NCI-H82 treated with DMSO at 0.1 percent for 48 hours (cell line): Measurements from ENCODE around the gene MRPL55.
A peak's percentile ranks its signal among the peaks of the same experiment; 100 is the strongest.

Experiments used
- DNase-seq: peaks from one replicate; lab custom pipeline; 2025; ENCODE audit not compliant: unreplicated experiment; lab: John Stamatoyannopoulos, UW

MRPL55 gene

DNA sequence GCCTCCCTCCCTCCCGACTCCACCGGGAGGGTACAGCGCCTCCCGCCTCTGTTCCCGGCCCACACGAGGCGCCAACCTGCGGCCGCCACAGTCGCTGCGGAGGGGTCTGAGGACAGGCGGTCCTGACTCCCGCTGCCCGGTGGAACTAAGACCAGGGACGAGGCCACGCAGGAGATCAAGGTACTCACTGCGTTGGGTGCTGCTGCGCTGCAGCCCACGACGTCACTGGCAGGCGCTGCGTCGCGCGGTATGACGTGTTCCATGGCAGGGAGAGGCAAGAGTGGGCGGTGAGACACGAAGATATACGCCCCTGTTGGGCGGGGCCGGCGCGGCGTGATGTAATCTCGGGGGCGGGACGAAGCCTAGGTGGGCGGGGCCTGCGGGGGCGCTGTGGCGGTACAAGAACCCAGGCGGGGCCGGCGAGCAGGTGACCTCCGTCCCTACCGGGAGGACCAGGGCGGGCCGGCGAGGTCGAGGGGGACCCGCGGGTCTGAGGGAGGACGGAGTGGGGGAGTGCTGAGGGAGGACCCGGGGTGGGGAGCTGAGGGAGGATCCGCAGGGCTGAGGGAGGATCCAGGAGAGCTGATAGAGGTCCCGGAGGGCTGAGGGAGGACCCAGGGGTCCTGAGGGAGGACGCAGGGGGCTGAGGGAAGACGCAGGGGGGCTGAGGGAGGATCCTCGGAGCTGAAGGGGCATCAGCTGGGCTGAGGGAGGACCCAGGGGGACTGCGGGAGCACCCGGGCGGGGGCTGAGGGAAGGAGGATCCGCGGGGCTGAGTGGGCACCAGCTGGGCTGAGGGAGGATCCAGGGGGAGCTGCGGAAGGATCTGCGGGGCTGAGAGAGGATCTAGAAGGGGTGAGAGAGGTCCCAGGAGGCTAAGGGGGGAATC lies at the start of gene MRPL55:
Gene MRPL55 (minus strand): TSS at position 227 of the 889 bp plus-strand sequence. CDS start 1,039 bp downstream, outside the sequence.
- DNase-seq, result peak; percentile 87

- no peak for DNase-seq
These were observed 49.3 kb upstream of the MRPL55 start for GRCh38 chr1:228158151-228159007.

DNA sequence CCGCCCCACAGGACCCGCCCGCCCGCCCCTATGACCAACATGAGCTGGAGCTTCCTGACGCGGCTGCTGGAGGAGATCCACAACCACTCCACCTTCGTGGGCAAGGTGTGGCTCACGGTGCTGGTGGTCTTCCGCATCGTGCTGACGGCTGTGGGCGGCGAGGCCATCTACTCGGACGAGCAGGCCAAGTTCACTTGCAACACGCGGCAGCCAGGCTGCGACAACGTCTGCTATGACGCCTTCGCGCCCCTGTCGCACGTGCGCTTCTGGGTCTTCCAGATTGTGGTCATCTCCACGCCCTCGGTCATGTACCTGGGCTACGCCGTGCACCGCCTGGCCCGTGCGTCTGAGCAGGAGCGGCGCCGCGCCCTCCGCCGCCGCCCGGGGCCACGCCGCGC lies 48.6 kb upstream of the MRPL55 start:
- DNase-seq, result no peak

GRCh38 chr1:228156941-228157728 lies 48.0 kb upstream of the MRPL55 start:
- DNase-seq, result no peak

GRCh38 chr1:228156515-228156881 lies 47.4 kb upstream of the MRPL55 start:
- DNase-seq, result no peak

DNA sequence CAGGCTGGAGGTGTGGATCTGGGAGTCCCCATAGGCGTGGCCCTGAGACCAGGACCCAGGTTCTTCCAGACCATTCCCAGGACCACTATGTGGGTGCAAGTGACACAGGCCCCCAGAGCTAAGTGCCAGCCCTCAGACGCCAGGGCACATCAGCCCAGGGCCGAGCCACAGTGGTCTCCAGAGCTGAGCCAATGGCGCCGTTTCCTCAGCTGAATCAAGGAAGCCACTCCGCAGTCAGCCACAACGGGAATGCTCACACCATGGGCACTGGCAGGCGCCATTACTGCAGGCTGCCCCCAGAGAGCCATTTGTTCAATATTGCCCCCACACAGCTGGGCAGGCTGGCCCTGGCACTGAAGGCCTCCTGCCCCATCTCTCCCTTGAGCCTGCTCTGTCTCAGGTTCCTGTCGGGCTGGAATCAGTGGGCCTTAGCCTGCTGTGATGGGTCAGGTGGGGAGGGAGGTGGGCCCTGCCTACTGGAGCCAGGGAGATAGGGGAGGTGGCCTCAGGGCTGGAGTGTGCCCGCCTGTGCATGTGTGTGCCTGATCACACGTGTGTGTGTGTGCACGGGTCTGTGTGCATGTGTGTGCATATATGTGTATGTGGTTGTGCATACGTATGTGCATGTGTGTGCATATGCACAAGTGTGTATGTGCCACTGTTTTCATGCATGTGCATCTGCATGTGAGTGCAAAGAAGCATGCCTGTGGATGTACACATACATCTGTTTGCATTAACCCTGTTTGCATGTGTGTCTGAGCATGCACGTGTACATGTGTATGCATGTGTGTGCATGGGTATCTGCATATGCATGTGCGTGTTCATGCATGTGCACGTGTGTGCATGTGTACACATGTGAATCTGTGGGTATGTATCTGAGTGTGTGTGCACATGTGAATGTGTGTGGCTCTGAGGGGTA lies 46.8 kb upstream of the MRPL55 start:
- DNase-seq, result no peak

- DNase-seq, result no peak
These were observed 45.8 kb upstream of the MRPL55 start for GRCh38 chr1:228154670-228155571.

- DNase-seq, result no peak
These were observed 45.0 kb upstream of the MRPL55 start for GRCh38 chr1:228154021-228154669.

DNA sequence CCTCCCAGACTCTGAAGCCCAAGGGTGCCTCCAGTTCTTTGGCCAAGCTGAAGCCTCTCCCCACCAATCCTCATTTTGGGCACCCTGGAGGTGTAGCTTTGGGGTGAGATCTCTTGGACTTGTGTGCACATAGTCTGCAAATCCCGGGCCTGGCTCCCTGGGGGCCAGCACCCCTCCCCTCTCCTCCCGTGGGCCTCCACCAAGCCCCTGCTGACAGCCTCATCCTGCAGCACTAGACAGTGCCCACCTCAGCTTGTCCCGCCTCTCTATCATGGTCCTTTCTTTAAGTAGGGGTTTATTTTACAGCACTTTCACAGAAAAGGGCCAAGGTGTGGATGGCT lies 43.8 kb upstream of the MRPL55 start:
- DNase-seq, result no peak

- DNase-seq, result no peak
These were observed 43.2 kb upstream of the MRPL55 start for GRCh38 chr1:228152097-228152917.

GRCh38 chr1:228151180-228151925 lies 42.3 kb upstream of the MRPL55 start:
- no peak for DNase-seq

- DNase-seq, result no peak
These were observed 41.5 kb upstream of the MRPL55 start for GRCh38 chr1:228150461-228151179.

- DNase-seq, result no peak
These were observed 41.0 kb upstream of the MRPL55 start for GRCh38 chr1:228150120-228150460.

DNA sequence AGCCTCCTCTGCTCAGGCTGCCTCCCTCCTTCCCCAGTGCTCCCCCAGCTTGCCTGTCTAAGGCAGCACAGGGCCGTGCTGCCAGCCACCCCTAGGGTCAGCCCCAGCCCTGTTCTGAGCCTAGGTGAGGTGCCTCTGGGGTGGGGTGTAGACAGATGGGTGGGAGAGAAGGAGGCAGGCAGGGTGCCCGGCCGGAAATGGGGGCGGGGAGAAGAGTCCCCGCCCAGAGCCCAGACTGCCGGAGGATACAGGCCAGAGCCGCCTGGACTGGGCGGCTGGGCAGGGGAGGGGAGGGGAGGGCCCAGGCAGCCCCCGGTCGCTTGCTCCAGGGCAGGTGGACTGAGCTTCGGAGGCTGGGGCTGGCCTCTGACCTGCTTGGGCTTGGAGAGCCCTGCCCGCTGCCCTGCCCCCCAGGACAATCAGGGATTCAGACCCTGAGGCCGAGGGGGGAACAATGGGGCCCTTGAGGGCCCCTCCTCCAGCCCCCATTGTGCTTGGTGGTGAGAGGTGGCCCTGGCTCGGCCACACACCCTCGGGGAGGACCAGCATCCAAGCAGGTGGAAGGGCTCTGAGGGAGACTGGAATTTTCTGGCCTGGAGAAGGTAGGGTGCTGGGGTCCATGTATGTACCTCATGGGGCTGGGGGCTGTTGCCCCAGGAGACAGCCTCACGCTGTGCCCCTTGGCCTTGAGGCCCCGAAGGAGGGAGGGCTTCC lies 40.5 kb upstream of the MRPL55 start, which contains the start of gene GJC2:
Gene GJC2 (plus strand): TSS at position 525 of the 714 bp plus-strand sequence. CDS start 7,829 bp downstream, outside the sequence.
- DNase-seq, result peak; percentile 60

DNA sequence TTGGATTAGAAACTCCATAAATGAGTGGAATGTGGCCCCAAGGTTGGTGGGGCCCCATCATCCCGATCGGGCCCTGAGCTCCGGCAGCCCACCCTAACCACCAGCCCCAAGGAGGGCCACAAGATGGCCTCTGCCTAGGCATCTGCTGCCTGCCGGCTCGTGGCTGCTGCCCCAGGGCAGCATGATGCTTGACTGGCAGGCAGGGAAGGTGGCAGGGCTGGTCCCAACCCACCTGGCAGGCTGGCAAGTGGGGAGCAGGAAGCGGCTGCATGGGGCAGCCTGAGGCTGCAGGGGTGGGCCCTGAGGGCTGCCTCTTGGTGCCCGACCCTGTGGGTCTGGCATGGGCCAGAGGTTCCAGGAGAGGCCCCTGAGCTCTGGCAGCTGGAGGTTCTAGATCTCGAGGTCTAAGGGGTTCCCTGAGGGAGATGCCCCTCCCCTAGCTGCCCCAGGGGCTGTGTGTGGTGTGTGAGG lies 39.9 kb upstream of the MRPL55 start:
- DNase-seq, result no peak
